T-helper 2 cell treated with Interferon-gamma antibody and Interleukin-4, amounts not matched to agents 5 μg/mL and 100 μg/mL, for 36 hours (primary cell): ENCODE results near the gene MAP1LC3B2.

Experiments used
- DNase-seq: peaks from one replicate; pipeline ENCODE4 v3.0.0; 2021; ENCODE audit warnings: low spot score
- H3K27ac Mint-ChIP-seq: one replicate; pipeline ENCODE4 v1.8.0; 2021; ENCODE audit warnings: mild to moderate bottlenecking, mixed read lengths
- H3K27me3 Mint-ChIP-seq: one replicate; pipeline ENCODE4 v1.8.0; 2021; ENCODE audit warnings: low read depth, mixed read lengths
- H3K36me3 Mint-ChIP-seq: one replicate; pipeline ENCODE4 v1.8.0; 2021; ENCODE audit warnings: low read depth, mixed read lengths
- H3K4me1 Mint-ChIP-seq: one replicate; pipeline ENCODE4 v1.8.0; 2021; ENCODE audit warnings: low read depth, mixed read lengths
- H3K4me3 Mint-ChIP-seq: one replicate; pipeline ENCODE4 v1.8.0; 2022; ENCODE audit warnings: mild to moderate bottlenecking, moderate library complexity, mixed read lengths
- H3K9me3 Mint-ChIP-seq: one replicate; pipeline ENCODE4 v1.8.0; 2021; ENCODE audit warnings: mixed read lengths

MAP1LC3B2 gene

GRCh38 chr12:116588390-116589028, 29.3 kb downstream of the MAP1LC3B2 start:
- Mint-ChIP-seq H3K27ac (no peak overlapping the region), H3K27me3 (peaks cover 14% of the 10 kb centered on the region), H3K9me3 (peaks cover 15% of the 10 kb centered on the region), H3K36me3 (no peaks in the 10 kb centered on the region), H3K4me3 (no peak overlapping the region), H3K4me1 (peaks cover 12% of the 10 kb centered on the region)
- DNase-seq: no peak

GRCh38 chr12:116589581-116589980, 30.4 kb downstream of the MAP1LC3B2 start:
- no peak overlapping the region for H3K27ac Mint-ChIP-seq
- peaks cover 12% of the 10 kb centered on the region for H3K27me3 Mint-ChIP-seq
- no peak for DNase-seq
- H3K36me3 Mint-ChIP-seq: no peaks in the 10 kb centered on the region
- H3K4me1 Mint-ChIP-seq: peaks cover 19% of the 10 kb centered on the region
- H3K4me3 Mint-ChIP-seq: no peak overlapping the region
- H3K9me3 Mint-ChIP-seq: peaks cover 12% of the 10 kb centered on the region

GRCh38 chr12:116590561-116590960, 31.4 kb downstream of the MAP1LC3B2 start:
- H3K9me3 Mint-ChIP-seq: peaks cover 8% of the 10 kb centered on the region
- H3K4me1 Mint-ChIP-seq: peaks cover 28% of the 10 kb centered on the region
- H3K36me3 Mint-ChIP-seq: peaks cover 2% of the 10 kb centered on the region
- no peak overlapping the region for H3K4me3 Mint-ChIP-seq
- no peak overlapping the region for H3K27ac Mint-ChIP-seq
- peaks cover 12% of the 10 kb centered on the region for H3K27me3 Mint-ChIP-seq
- no peak for DNase-seq

GRCh38 chr12:116591855-116592637, 32.9 kb downstream of the MAP1LC3B2 start:
- peaks cover 2% of the 10 kb centered on the region for H3K36me3 Mint-ChIP-seq
- H3K27me3 Mint-ChIP-seq: peaks cover 12% of the 10 kb centered on the region
- peaks cover 8% of the 10 kb centered on the region for H3K9me3 Mint-ChIP-seq
- no peak overlapping the region for H3K4me3 Mint-ChIP-seq
- DNase-seq: no peak
- H3K27ac Mint-ChIP-seq: peak overlapping the region; percentile 64
- H3K4me1 Mint-ChIP-seq: peaks cover 31% of the 10 kb centered on the region

- no peak for DNase-seq
- peaks cover 31% of the 10 kb centered on the region for H3K4me1 Mint-ChIP-seq
- H3K4me3 Mint-ChIP-seq: no peak overlapping the region
- peaks cover 3% of the 10 kb centered on the region for H3K9me3 Mint-ChIP-seq
- peak overlapping the region; percentile 64 for H3K27ac Mint-ChIP-seq
- peaks cover 7% of the 10 kb centered on the region for H3K27me3 Mint-ChIP-seq
- peaks cover 2% of the 10 kb centered on the region for H3K36me3 Mint-ChIP-seq
Observed at GRCh38 chr12:116592731-116593130, 33.5 kb downstream of the MAP1LC3B2 start.

- H3K4me3 Mint-ChIP-seq: peak overlapping the region; percentile 70
- peaks cover 42% of the 10 kb centered on the region for H3K4me1 Mint-ChIP-seq
- peaks cover 3% of the 10 kb centered on the region for H3K9me3 Mint-ChIP-seq
- peaks cover 2% of the 10 kb centered on the region for H3K36me3 Mint-ChIP-seq
- peaks cover 2% of the 10 kb centered on the region for H3K27me3 Mint-ChIP-seq
- peak; percentile 14 for DNase-seq
- peak overlapping the region; percentile 89 for H3K27ac Mint-ChIP-seq
Observed at GRCh38 chr12:116594325-116595038, 35.3 kb downstream of the MAP1LC3B2 start.

GRCh38 chr12:116595186-116595585, 36.0 kb downstream of the MAP1LC3B2 start:
- Mint-ChIP-seq H3K4me1 (peaks cover 46% of the 10 kb centered on the region), H3K27me3 (peaks cover 2% of the 10 kb centered on the region)

GRCh38 chr12:116595672-116596071, 36.5 kb downstream of the MAP1LC3B2 start:
- DNase-seq: no peak
- Mint-ChIP-seq H3K9me3 (peaks cover 3% of the 10 kb centered on the region), H3K4me1 (peaks cover 46% of the 10 kb centered on the region), H3K4me3 (no peak overlapping the region), H3K36me3 (peaks cover 2% of the 10 kb centered on the region), H3K27me3 (no peaks in the 10 kb centered on the region), H3K27ac (peak overlapping the region; percentile 27)

More at GRCh38 chr12:116595186-116595585, 36.0 kb downstream of the MAP1LC3B2 start:
- Mint-ChIP-seq H3K27ac (no peak overlapping the region), H3K36me3 (peaks cover 2% of the 10 kb centered on the region), H3K9me3 (peaks cover 3% of the 10 kb centered on the region), H3K4me3 (no peak overlapping the region)
- DNase-seq: no peak

GRCh38 chr12:116597886-116598285, 38.7 kb downstream of the MAP1LC3B2 start:
- H3K36me3 Mint-ChIP-seq: peaks cover 2% of the 10 kb centered on the region
- DNase-seq: no peak
- no peak overlapping the region for H3K4me3 Mint-ChIP-seq
- no peaks in the 10 kb centered on the region for H3K27me3 Mint-ChIP-seq
- H3K4me1 Mint-ChIP-seq: peaks cover 46% of the 10 kb centered on the region
- peaks cover under 1% of the 10 kb centered on the region for H3K9me3 Mint-ChIP-seq
- H3K27ac Mint-ChIP-seq: no peak overlapping the region

GRCh38 chr12:116598311-116599284, 39.4 kb downstream of the MAP1LC3B2 start:
- Mint-ChIP-seq H3K27ac (no peak overlapping the region), H3K36me3 (peaks cover 2% of the 10 kb centered on the region), H3K4me1 (peaks cover 46% of the 10 kb centered on the region), H3K9me3 (no peaks in the 10 kb centered on the region), H3K27me3 (no peaks in the 10 kb centered on the region), H3K4me3 (no peak overlapping the region)
- DNase-seq: no peak

- Mint-ChIP-seq H3K9me3 (no peaks in the 10 kb centered on the region), H3K27me3 (no peaks in the 10 kb centered on the region), H3K36me3 (peaks cover 2% of the 10 kb centered on the region), H3K4me3 (no peak overlapping the region), H3K27ac (no peak overlapping the region), H3K4me1 (peaks cover 39% of the 10 kb centered on the region)
- peak; percentile 18 for DNase-seq
Observed at GRCh38 chr12:116599285-116600136, 40.3 kb downstream of the MAP1LC3B2 start.

- Mint-ChIP-seq H3K36me3 (no peaks in the 10 kb centered on the region), H3K27me3 (peaks cover 3% of the 10 kb centered on the region), H3K4me3 (no peak overlapping the region), H3K4me1 (peaks cover 27% of the 10 kb centered on the region), H3K9me3 (no peaks in the 10 kb centered on the region), H3K27ac (peak overlapping the region; percentile 45)
- peak; percentile 11 for DNase-seq
Observed at GRCh38 chr12:116600959-116601918, 42.1 kb downstream of the MAP1LC3B2 start.
